K562 (cell line): ENCODE data around the gene HAGHL. TPM values are rescaled to one million over a fixed set of nuclear protein-coding genes. Genes with fewer than 3 reads are reported as not detected.

Experiments
- ATF3 ChIP-seq, 2 experiments: fragments of 450-650 bp in 1 of 2; sonication (generic) in 1 of 2; formaldehyde crosslinking in 1 of 2; IDR thresholded peaks in 1 of 2; conservative IDR thresholded peaks in 1 of 2; 2 replicates each; pipeline versions ENCODE4 v1.6.1 to v1.8.1; 2016 to 2023; ENCODE audit warnings: mild to moderate bottlenecking in 2 of 2, moderate library complexity in 2 of 2, inconsistent platforms in 1 of 2, missing genetic modification reagents in 1 of 2
- CXXC5 ChIP-seq: fragments of 250-450 bp; sonication (Bioruptor Pico); IDR thresholded peaks from 2 replicates; pipeline ENCODE4 v1.8.0; 2022; ENCODE audit warnings: inconsistent platforms, mild to moderate bottlenecking, moderate library complexity
- EP400 ChIP-seq: fragments of 450-650 bp; IDR thresholded peaks from 2 replicates; pipeline ENCODE4 v1.6.1; 2017; ENCODE audit warnings: antibody characterized with exemption, mild to moderate bottlenecking, moderate library complexity
- HDAC1 ChIP-seq, 2 experiments: fragments of 450-650 bp; IDR thresholded peaks; 2 replicates each; pipeline ENCODE4 v1.6.1; 2016 to 2017; ENCODE audit warnings: inconsistent platforms in 1 of 2, mild to moderate bottlenecking in 1 of 2, moderate library complexity in 1 of 2
- HMBOX1 ChIP-seq: sonication (generic); IDR thresholded peaks from 2 replicates; pipeline ENCODE4 v1.6.1; 2016
- MYNN ChIP-seq, 2 experiments: sonication (generic); formaldehyde crosslinking in 1 of 2; IDR thresholded peaks; 2 replicates each; pipeline versions ENCODE4 v1.5.0 to v1.6.1; 2016 to 2020; ENCODE audit warnings: antibody characterized with exemption in 1 of 2, missing genetic modification reagents in 1 of 2
- RCOR1 ChIP-seq, 2 experiments: IDR thresholded peaks; 2 replicates each; pipeline ENCODE4 v1.6.1; 2012; ENCODE audit warnings: low read depth in 2 of 2, low read length in 2 of 2, borderline replicate concordance in 1 of 2, improper control_type of control experiment in 1 of 2
- TGIF2 ChIP-seq: sonication (generic); formaldehyde crosslinking; IDR thresholded peaks from 2 replicates; pipeline ENCODE4 v1.8.1; 2022; ENCODE audit warnings: mild to moderate bottlenecking, missing genetic modification reagents, moderate library complexity
- THRA ChIP-seq: fragments of 450-650 bp; IDR thresholded peaks from 2 replicates; pipeline ENCODE4 v1.6.1; 2017; ENCODE audit warnings: mild to moderate bottlenecking, moderate library complexity
- ZNF124 ChIP-seq: sonication (generic); formaldehyde crosslinking; IDR thresholded peaks from 2 replicates; pipeline ENCODE4 v1.8.1; 2022; ENCODE audit warnings: missing genetic modification reagents
- polyA plus RNA-seq, 8 experiments: library from polyadenylated mRNA; depleted of rRNA in 4 of 8; stranded (reverse) in 5 of 8; unstranded in 3 of 8; fragments of >200 nt; fragmentation: Nextera tagmentation in 2 of 8; fragmentation: Illumina TruSeq in 1 of 8; extraction: Ambion mirVana in 2 of 8; extraction: Trizol in 1 of 8; gene quantifications; 2 replicates each; pipeline versions ENCODE4 v1.2.1 to v1.2.3, GENCODE V29; 2011 to 2014; ENCODE audit warnings: inconsistent platforms in 1 of 8, missing spikeins in 1 of 8
- total RNA-seq, 7 experiments: library from RNA; depleted of rRNA in 6 of 7; stranded (reverse); fragments of >200 nt in 6 of 7; fragmentation: Illumina TruSeq in 2 of 7; extraction: Trizol in 2 of 7; gene quantifications; 2 replicates each; pipeline versions ENCODE4 v1.2.1 to v1.2.3, GENCODE V29; 2011 to 2021; ENCODE audit warnings: low replicate concordance in 1 of 7
- TF ChIP-seq, protein P1 (sequence below): fragments of 250-450 bp; sonication (Bioruptor Pico); IDR thresholded peaks from 2 replicates; pipeline ENCODE4 v1.5.0; 2021
- TF ChIP-seq, protein P2 (sequence below): fragments of 450-650 bp; IDR thresholded peaks from 2 replicates; pipeline ENCODE4 v1.6.1; 2016; ENCODE audit warnings: borderline replicate concordance
- TF ChIP-seq, protein P3 (sequence below): fragments of 250-450 bp; sonication (Bioruptor Pico); IDR thresholded peaks from 2 replicates; pipeline ENCODE4 v1.8.0; 2022; ENCODE audit warnings: inconsistent platforms, mild to moderate bottlenecking, moderate library complexity, borderline replicate concordance
- TF ChIP-seq, protein P4 (sequence below): sonication (generic); formaldehyde crosslinking; IDR thresholded peaks from 2 replicates; pipeline ENCODE4 v1.9.0; 2022; ENCODE audit warnings: mild to moderate bottlenecking, missing genetic modification reagents
- TF ChIP-seq, protein P5 (sequence below): fragments of 200-800 bp; sonication (Bioruptor generic); IDR thresholded peaks from 2 replicates; pipeline ENCODE4 v1.6.1; 2017; ENCODE audit warnings: missing genetic modification characterization, missing compliant biosample characterization

Gene HAGHL
- total and polyA plus RNA-seq, 9 of the 15 experiments (the other 6 are each of a cell fraction or from before 2014, with no cell fraction given): 0.31 to 83.4 (median 20.7) TPM

DNA sequence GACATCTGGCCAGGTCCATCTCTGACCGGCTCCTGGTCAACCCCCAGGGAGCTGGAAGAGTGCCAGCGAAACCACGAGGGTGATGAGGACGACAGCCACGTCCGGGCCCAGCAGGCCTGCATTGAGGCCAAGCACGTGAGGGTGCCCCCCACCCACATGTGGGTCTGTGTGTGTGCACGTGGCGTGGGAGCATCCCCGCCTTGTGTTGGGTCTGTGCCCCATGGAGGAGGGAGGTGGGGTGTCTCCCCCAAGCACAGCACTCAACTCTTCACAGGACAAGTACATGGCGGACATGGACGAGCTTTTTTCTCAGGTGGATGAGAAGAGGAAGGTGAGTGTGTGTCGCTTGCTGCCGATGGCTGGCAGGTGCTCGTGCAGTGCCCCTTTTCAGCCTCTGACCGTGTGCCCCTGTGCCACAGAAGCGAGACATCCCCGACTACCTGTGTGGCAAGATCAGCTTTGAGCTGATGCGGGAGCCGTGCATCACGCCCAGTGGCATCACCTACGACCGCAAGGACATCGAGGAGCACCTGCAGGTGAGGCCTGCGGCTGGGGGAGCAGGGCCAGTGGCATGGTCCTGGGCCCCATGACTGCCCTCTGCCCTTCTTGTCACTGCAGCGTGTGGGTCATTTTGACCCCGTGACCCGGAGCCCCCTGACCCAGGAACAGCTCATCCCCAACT, 45.0 kb upstream of the HAGHL start (continued):
- no peak for TF ChIP-seq ATF3 (IDR thresholded peaks at IDR 0.05)
- TF ChIP-seq ATF3 (CRISPR knock-in tag; conservative IDR thresholded peaks at IDR 0.05): no peak
- TF ChIP-seq EP400: peak; percentile 68; the same call in 1 of the 2 replicates
- TF ChIP-seq, protein P1, sequence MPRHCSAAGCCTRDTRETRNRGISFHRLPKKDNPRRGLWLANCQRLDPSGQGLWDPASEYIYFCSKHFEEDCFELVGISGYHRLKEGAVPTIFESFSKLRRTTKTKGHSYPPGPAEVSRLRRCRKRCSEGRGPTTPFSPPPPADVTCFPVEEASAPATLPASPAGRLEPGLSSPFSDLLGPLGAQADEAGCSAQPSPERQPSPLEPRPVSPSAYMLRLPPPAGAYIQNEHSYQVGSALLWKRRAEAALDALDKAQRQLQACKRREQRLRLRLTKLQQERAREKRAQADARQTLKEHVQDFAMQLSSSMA (CRISPR knock-in tag): no peak
- no peak for TF ChIP-seq HMBOX1
- peak in 1 of 2 experiments; percentile 80; a peak in 2 of 4 replicates for TF ChIP-seq HDAC1 (IDR thresholded peaks at IDR 0.05)
- 0 out of 4 replicates have a peak, but pooled peaks of 1 of the 2 experiments have one; percentile 45 for TF ChIP-seq RCOR1 (IDR thresholded peaks at IDR 0.05; ENCODE audit: borderline replicate concordance in 1 of 2, low read depth in 2 of 2, low read length in 2 of 2)
- TF ChIP-seq CXXC5 (CRISPR knock-in tag): peak; percentile 78
- TF ChIP-seq, protein P2, sequence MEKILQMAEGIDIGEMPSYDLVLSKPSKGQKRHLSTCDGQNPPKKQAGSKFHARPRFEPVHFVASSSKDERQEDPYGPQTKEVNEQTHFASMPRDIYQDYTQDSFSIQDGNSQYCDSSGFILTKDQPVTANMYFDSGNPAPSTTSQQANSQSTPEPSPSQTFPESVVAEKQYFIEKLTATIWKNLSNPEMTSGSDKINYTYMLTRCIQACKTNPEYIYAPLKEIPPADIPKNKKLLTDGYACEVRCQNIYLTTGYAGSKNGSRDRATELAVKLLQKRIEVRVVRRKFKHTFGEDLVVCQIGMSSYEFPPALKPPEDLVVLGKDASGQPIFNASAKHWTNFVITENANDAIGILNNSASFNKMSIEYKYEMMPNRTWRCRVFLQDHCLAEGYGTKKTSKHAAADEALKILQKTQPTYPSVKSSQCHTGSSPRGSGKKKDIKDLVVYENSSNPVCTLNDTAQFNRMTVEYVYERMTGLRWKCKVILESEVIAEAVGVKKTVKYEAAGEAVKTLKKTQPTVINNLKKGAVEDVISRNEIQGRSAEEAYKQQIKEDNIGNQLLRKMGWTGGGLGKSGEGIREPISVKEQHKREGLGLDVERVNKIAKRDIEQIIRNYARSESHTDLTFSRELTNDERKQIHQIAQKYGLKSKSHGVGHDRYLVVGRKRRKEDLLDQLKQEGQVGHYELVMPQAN: peak; percentile 61; the same call in 1 of the 2 replicates
- TF ChIP-seq MYNN (IDR thresholded peaks at IDR 0.05): peak; percentile 3; the same call in 1 of the 2 replicates
- TF ChIP-seq MYNN (CRISPR knock-in tag; IDR thresholded peaks at IDR 0.05): no peak
- TF ChIP-seq THRA: no peak
- TF ChIP-seq, protein P3, sequence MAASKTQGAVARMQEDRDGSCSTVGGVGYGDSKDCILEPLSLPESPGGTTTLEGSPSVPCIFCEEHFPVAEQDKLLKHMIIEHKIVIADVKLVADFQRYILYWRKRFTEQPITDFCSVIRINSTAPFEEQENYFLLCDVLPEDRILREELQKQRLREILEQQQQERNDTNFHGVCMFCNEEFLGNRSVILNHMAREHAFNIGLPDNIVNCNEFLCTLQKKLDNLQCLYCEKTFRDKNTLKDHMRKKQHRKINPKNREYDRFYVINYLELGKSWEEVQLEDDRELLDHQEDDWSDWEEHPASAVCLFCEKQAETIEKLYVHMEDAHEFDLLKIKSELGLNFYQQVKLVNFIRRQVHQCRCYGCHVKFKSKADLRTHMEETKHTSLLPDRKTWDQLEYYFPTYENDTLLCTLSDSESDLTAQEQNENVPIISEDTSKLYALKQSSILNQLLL (CRISPR knock-in tag): no peak
- TF ChIP-seq, protein P4, sequence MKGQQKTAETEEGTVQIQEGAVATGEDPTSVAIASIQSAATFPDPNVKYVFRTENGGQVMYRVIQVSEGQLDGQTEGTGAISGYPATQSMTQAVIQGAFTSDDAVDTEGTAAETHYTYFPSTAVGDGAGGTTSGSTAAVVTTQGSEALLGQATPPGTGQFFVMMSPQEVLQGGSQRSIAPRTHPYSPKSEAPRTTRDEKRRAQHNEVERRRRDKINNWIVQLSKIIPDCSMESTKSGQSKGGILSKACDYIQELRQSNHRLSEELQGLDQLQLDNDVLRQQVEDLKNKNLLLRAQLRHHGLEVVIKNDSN (CRISPR knock-in tag): peak; percentile 72
- TF ChIP-seq TGIF2: no peak
- TF ChIP-seq, protein P5, sequence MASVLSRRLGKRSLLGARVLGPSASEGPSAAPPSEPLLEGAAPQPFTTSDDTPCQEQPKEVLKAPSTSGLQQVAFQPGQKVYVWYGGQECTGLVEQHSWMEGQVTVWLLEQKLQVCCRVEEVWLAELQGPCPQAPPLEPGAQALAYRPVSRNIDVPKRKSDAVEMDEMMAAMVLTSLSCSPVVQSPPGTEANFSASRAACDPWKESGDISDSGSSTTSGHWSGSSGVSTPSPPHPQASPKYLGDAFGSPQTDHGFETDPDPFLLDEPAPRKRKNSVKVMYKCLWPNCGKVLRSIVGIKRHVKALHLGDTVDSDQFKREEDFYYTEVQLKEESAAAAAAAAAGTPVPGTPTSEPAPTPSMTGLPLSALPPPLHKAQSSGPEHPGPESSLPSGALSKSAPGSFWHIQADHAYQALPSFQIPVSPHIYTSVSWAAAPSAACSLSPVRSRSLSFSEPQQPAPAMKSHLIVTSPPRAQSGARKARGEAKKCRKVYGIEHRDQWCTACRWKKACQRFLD (CRISPR knock-in tag): peak; percentile 76; the same call in 1 of the 2 replicates
- TF ChIP-seq ZNF124: no peak
